HuH-7.5 (cell line): ENCODE results near the gene ADAMTS2.

Source experiments
- DNase-seq: peaks from one replicate; pipeline ENCODE4 v3.0.0; 2011; ENCODE audit warnings: low spot score

ADAMTS2 gene

GRCh38 chr5:179232091-179232735 lies 113.0 kb downstream of the ADAMTS2 start:
- no peak for DNase-seq

GRCh38 chr5:179231309-179231708 lies 114.0 kb downstream of the ADAMTS2 start:
- DNase-seq: no peak

- no peak for DNase-seq
These were observed 115.2 kb downstream of the ADAMTS2 start for GRCh38 chr5:179230061-179230461.

GRCh38 chr5:179229331-179229831 lies 115.9 kb downstream of the ADAMTS2 start:
- no peak for DNase-seq

GRCh38 chr5:179228341-179229121 lies 116.7 kb downstream of the ADAMTS2 start:
- DNase-seq: no peak

GRCh38 chr5:179227580-179228311 lies 117.5 kb downstream of the ADAMTS2 start:
- DNase-seq: no peak

- no peak for DNase-seq
These were observed 118.1 kb downstream of the ADAMTS2 start for GRCh38 chr5:179227229-179227579.

- DNase-seq: no peak
These were observed 118.6 kb downstream of the ADAMTS2 start for GRCh38 chr5:179226696-179227095.

- DNase-seq: no peak
These were observed 119.9 kb downstream of the ADAMTS2 start for GRCh38 chr5:179225387-179225786.

GRCh38 chr5:179224741-179225140 lies 120.5 kb downstream of the ADAMTS2 start:
- DNase-seq: no peak

GRCh38 chr5:179223961-179224360 lies 121.3 kb downstream of the ADAMTS2 start:
- DNase-seq: no peak

GRCh38 chr5:179223528-179223927 lies 121.7 kb downstream of the ADAMTS2 start:
- no peak for DNase-seq

GRCh38 chr5:179222246-179223017 lies 122.8 kb downstream of the ADAMTS2 start:
- DNase-seq: no peak

GRCh38 chr5:179221877-179222220 lies 123.4 kb downstream of the ADAMTS2 start:
- no peak for DNase-seq

GRCh38 chr5:179221196-179221876 lies 123.9 kb downstream of the ADAMTS2 start:
- DNase-seq: no peak

GRCh38 chr5:179220716-179221115 lies 124.5 kb downstream of the ADAMTS2 start:
- DNase-seq: no peak

- no peak for DNase-seq
These were observed 125.3 kb downstream of the ADAMTS2 start for GRCh38 chr5:179219661-179220620.

GRCh38 chr5:179218943-179219330 lies 126.3 kb downstream of the ADAMTS2 start:
- no peak for DNase-seq

- DNase-seq: no peak
These were observed 127.0 kb downstream of the ADAMTS2 start for GRCh38 chr5:179217956-179218942.
